Measurements from ENCODE around the gene GTF2A2. TPM values are rescaled to one million over a fixed set of nuclear protein-coding genes. Genes with fewer than 3 reads are reported as not detected.
A peak's percentile ranks its signal among the peaks of the same experiment; 100 is the strongest.

GTF2A2 gene
- total and polyA plus RNA-seq, 10 of the 15 experiments (the other 5 are each of a cell fraction or from before 2014, with no cell fraction given), result 89.2 to 565 (median 137) TPM

DNA sequence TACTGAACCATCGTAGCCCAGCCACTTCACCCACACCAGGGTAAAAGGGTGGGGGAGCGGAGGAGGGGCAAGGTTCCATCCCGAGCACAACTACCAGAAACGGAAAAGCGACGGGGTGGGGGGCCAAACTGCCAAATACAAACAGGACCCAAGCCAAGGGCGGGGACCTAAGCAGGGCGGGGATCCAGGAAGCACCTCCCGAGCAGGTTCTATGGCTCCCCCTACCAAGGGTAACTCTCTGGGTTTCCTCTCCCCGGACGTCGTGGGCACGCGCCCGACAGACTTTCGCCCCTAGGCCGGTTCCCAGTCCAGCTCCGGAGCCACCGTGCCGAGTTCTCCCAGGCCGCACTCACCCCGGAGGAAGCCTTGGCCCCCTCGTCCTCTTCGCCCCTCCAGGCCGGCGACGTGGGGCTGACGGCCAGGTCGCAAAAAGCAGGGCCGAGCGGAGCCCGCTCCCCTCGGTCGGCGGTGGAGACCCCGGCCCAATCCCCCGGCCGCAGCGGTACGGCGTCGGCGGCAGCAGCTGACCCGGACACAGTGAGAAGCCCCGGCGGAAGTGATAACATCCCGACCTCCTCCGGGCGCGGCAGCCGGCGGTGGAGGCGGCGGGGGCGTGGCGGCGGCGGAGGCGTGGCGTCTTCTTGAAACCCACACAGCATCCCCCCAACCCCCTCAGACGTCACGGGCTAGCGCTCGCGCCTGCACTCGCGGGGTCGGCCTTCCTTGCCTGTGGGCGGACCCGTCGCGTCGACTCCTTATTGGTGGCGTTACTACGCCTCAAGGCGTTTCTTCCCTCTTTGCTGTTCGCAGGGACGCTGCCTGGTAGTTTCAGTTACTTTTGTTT, 31.7 kb upstream of the GTF2A2 start, which contains the start of gene BNIP2 (continued):
- TF ChIP-seq, protein P1, sequence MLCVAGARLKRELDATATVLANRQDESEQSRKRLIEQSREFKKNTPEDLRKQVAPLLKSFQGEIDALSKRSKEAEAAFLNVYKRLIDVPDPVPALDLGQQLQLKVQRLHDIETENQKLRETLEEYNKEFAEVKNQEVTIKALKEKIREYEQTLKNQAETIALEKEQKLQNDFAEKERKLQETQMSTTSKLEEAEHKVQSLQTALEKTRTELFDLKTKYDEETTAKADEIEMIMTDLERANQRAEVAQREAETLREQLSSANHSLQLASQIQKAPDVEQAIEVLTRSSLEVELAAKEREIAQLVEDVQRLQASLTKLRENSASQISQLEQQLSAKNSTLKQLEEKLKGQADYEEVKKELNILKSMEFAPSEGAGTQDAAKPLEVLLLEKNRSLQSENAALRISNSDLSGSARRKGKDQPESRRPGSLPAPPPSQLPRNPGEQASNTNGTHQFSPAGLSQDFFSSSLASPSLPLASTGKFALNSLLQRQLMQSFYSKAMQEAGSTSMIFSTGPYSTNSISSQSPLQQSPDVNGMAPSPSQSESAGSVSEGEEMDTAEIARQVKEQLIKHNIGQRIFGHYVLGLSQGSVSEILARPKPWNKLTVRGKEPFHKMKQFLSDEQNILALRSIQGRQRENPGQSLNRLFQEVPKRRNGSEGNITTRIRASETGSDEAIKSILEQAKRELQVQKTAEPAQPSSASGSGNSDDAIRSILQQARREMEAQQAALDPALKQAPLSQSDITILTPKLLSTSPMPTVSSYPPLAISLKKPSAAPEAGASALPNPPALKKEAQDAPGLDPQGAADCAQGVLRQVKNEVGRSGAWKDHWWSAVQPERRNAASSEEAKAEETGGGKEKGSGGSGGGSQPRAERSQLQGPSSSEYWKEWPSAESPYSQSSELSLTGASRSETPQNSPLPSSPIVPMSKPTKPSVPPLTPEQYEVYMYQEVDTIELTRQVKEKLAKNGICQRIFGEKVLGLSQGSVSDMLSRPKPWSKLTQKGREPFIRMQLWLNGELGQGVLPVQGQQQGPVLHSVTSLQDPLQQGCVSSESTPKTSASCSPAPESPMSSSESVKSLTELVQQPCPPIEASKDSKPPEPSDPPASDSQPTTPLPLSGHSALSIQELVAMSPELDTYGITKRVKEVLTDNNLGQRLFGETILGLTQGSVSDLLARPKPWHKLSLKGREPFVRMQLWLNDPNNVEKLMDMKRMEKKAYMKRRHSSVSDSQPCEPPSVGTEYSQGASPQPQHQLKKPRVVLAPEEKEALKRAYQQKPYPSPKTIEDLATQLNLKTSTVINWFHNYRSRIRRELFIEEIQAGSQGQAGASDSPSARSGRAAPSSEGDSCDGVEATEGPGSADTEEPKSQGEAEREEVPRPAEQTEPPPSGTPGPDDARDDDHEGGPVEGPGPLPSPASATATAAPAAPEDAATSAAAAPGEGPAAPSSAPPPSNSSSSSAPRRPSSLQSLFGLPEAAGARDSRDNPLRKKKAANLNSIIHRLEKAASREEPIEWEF (IDR thresholded peaks at IDR 0.05; ENCODE audit: insufficient replicate concordance, low read depth, low read length), result no peak
- TF ChIP-seq BCL11A (IDR thresholded peaks at IDR 0.05; ENCODE audit: low read depth, low read length) (no peak), FOS (IDR thresholded peaks at IDR 0.05; ENCODE audit: borderline replicate concordance, extremely low read depth, insufficient read length) (no peak), ZZZ3 (IDR thresholded peaks at IDR 0.05; ENCODE audit: control insufficient read depth, insufficient read length, low read depth) (no peak), ATF7 (IDR thresholded peaks at IDR 0.05; ENCODE audit: low read depth) (peak; percentile 65), FOXM1 (IDR thresholded peaks at IDR 0.05; ENCODE audit: low read depth, low read length) (no peak), CHD1 (IDR thresholded peaks at IDR 0.05; ENCODE audit: low read depth, low read length) (0 out of 2 replicates have a peak, but pooled peaks have one; percentile 60), SRF (IDR thresholded peaks at IDR 0.05; ENCODE audit: low read depth in 2 of 2, low read length in 2 of 2) (no peak), HDGF (IDR thresholded peaks at IDR 0.05) (no peak; the same call in 1 of the 2 replicates), SPI1 (IDR thresholded peaks at IDR 0.05; ENCODE audit: borderline replicate concordance, insufficient read depth, low read depth, low read length) (peak; percentile 11; the same call in 1 of the 2 replicates), EP300 (IDR thresholded peaks at IDR 0.05; ENCODE audit: borderline replicate concordance in 1 of 2, control insufficient read depth in 1 of 2, low read depth in 2 of 2, low read length in 2 of 2) (no peak), YY1 (IDR thresholded peaks at IDR 0.05; ENCODE audit: low read depth, low read length) (no peak), MTA2 (IDR thresholded peaks at IDR 0.05; ENCODE audit: low read depth) (peak; percentile 23; the same call in 1 of the 2 replicates), MYB (IDR thresholded peaks at IDR 0.05; ENCODE audit: borderline replicate concordance, low read depth, low read length) (no peak), BHLHE40 (IDR thresholded peaks at IDR 0.05; ENCODE audit: borderline replicate concordance in 1 of 2, low read depth in 2 of 2, low read length in 1 of 2) (peak; percentile 51 to 88; a peak in 3 of 4 replicates), ZNF24 (IDR thresholded peaks at IDR 0.05) (no peak), TAF1 (IDR thresholded peaks at IDR 0.05; ENCODE audit: borderline replicate concordance, low read depth, low read length) (peak; percentile 40), POLR2A (IDR thresholded peaks at IDR 0.05; ENCODE audit: low read depth, low read length) (peak; percentile 90)
- TF ChIP-seq, protein P2, sequence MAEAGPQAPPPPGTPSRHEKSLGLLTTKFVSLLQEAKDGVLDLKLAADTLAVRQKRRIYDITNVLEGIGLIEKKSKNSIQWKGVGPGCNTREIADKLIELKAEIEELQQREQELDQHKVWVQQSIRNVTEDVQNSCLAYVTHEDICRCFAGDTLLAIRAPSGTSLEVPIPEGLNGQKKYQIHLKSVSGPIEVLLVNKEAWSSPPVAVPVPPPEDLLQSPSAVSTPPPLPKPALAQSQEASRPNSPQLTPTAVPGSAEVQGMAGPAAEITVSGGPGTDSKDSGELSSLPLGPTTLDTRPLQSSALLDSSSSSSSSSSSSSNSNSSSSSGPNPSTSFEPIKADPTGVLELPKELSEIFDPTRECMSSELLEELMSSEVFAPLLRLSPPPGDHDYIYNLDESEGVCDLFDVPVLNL (IDR thresholded peaks at IDR 0.05; ENCODE audit: low read depth, low read length), result no peak
